GM12874 (cell line): ENCODE results near the gene VAPB.

Source experiments
- TF ChIP-seq, protein P1 (sequence below): IDR thresholded peaks from 2 replicates; pipeline ENCODE4 v1.5.1; 2011; ENCODE audit warnings: low read depth, mild to moderate bottlenecking, control low read depth, low read length, moderate library complexity; ENCODE audit not compliant: insufficient read depth

VAPB gene

DNA sequence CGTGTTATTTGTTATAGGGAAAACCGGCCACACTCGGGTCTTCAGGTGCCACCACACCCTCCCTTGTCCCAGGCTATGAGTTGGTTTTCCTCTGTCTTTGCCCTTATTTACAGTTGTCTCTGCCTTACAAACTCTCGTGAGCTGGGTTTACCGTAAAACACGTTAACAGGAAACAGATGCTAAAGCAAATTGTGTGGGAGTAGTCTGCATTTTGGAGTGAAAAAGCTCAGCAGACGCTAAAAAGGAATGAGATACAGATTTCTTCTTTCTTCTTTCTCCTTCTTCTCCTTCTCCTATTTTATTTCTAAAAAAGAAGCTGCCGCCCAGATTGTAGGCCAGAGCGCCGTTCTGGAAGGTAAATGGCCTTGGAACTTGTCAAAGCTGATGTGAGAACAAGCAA lies 74.2 kb downstream of the VAPB start:
- TF ChIP-seq, protein P1, sequence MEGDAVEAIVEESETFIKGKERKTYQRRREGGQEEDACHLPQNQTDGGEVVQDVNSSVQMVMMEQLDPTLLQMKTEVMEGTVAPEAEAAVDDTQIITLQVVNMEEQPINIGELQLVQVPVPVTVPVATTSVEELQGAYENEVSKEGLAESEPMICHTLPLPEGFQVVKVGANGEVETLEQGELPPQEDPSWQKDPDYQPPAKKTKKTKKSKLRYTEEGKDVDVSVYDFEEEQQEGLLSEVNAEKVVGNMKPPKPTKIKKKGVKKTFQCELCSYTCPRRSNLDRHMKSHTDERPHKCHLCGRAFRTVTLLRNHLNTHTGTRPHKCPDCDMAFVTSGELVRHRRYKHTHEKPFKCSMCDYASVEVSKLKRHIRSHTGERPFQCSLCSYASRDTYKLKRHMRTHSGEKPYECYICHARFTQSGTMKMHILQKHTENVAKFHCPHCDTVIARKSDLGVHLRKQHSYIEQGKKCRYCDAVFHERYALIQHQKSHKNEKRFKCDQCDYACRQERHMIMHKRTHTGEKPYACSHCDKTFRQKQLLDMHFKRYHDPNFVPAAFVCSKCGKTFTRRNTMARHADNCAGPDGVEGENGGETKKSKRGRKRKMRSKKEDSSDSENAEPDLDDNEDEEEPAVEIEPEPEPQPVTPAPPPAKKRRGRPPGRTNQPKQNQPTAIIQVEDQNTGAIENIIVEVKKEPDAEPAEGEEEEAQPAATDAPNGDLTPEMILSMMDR: no peak

DNA sequence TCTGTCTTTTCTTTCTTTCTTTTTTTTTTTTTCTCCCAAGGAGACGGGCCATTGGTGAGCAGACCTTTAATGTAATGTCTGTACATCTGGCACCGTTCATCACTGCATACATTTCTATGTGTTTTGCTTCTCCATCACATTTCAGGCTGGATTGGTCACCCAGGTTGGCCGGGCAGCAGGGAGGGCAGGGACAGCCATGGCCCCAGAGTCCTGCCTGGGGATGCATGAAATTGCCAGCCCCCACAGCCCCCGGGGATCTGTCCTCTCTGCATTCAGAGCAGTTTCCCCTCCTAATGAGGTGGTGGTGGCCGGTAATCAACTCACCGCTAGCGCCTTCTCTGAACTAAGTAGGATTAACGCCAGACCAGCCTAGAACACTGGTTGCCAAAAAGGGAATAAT lies 75.8 kb downstream of the VAPB start:
- TF ChIP-seq, protein P1: no peak

DNA sequence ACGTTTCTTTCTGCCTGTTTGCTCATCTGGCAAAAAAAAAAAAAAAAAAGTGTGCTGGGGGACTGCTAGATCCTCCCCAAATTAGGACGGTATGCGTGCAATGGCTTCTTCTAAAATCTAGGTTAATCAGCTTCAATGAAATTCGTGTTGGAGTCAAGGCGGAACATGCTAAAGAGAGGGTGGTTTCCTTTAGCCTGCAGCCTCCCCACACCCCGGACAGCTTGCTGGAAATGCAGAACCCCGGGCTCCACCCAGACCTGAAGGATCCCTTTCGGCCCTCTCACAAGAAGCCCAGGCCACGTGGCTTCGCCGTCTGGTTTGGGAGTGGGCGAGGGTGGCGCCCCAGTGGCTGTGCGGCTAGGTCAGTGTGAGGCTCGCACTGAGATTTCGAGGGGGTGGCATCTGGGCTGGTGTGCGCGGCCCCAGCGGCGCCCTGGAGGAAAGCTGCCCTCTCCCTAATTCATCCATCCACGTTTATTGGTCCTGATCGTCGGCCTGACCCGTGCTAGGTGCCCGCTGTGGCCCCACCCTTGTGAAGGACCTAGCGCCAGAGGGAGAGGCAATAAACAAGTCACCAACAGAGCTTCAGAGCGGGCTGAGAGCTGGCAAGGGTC lies 77.2 kb downstream of the VAPB start:
- TF ChIP-seq, protein P1: no peak

DNA sequence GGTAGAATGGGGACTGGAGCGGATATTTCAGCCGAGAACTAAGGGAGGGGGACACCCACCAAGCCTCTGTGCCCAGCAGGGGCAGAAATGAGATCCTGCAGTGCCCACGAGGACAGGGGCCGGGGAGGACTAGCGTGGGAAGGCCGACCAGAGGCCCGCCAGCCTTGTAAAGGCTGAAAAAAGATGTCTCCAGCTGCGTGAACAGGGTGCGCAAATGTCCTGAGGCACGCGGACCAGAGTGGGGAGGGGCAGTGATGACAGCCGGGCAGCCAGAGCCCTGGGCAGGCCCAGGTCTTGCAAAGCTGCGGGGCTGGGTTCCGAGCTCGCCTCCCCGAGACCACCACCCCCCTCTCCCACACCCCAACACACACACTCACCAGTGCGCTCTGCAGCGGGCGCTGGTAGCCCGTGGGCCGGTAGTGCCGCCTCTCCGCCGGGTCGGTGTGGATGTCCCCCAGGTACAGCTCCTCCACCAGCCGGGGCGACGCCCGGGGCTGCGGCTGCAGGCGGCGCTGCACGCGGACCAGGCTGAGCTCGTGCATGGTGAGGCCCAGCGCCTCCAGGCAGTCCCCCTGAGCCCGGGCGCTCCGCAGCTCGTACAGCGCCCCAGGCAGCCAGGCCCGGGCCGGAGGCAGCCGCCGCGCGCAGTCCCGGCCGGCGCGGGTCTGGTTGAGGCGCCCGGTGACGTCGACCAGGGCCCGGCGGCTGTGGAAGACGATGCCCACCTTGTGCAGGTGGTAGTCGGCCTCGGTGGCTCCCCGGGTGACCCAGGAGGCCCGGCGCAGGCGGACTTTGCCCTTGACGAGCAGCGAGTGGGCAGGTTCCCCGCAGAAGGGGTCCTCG lies 77.9 kb downstream of the VAPB start:
- TF ChIP-seq, protein P1: no peak

DNA sequence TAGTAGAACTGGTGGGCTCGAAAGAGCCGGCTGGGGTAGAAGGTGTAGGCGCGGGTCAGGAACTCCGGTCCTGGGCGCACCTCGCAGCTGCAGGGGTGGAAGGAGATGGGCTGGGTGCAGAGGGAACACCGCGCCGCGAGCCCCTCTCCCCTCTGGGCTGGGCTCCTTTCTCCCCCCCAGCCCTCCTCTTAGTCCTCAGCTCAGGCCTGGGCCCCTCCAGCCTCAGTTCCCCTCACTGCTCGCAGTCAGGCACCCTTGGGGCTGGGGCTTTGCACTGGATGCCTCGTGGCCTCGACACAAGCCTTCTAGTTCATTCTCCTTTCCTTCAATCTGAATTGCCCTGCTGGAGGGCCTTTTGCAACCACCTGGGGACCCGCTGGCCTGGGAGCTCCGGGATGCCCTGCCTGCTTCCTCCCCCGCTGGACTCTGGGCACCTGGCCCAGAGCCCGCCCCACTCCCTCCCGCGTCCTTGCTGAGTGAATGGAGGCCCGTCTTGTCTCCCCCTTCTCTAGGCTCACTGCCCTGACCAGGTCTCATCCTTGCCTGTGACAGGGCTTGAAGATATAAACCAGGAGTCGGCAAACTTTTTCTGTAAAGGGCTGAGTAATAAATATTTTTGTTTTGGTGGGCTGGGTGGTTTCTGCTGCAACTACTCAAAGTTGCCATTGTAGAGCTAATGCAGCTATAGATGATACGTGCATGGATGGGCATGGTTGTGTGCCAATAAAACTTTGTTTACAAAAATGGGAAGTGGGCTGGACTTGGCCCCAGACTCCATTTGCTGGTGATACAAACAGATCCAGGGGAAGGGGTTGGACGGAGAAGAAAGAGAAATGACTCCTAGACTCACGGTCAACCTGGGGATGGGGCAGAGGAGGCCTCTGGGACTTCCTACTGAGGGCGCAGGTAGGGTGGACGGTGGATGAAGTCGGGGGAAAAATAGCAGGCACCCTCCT lies 78.8 kb downstream of the VAPB start:
- TF ChIP-seq, protein P1: no peak

DNA sequence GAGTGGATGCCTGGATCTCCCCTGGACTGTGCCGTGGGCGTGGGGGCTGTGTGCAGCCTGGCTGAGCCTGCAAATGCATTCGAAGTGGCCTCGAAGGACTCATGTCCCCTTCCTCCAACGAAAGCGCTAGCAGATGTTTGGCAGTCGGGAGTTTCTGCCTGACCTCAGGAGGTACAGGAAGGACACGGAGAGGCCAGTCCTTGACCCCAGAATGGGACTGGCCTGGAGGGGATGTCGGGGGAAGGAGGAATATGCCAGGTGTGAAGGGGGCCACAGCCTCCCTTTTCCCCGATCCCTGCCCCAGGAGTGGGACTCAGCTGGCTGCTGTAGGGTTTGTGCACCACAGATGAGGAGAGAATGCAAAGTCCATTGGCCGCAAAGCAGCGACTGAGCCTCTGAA lies 80.6 kb downstream of the VAPB start:
- TF ChIP-seq, protein P1: no peak
